ENCODE data around the gene ZDHHC5.

- TF ChIP-seq CTCF (conservative IDR thresholded peaks at IDR 0.05; ENCODE audit: low read length), result no peak
- no peak for TF ChIP-seq EZH2phosphoT487 (IDR thresholded peaks at IDR 0.05; ENCODE audit: borderline replicate concordance)
Observed at GRCh38 chr11:57732661-57733060, 64.7 kb downstream of the ZDHHC5 start.
